HuH-7 (cell line): Measurements from ENCODE around the gene ZFAND2B.
"Not testable (repeated sequence)": the region's sequence is repeated elsewhere in the genome, so short reads cannot be mapped to it uniquely, and the experiment has no call there.

Source experiments
- DNase-seq: peaks from one replicate; pipeline ENCODE4 v3.0.0; 2011; ENCODE audit warnings: low spot score

The ZFAND2B gene

DNA sequence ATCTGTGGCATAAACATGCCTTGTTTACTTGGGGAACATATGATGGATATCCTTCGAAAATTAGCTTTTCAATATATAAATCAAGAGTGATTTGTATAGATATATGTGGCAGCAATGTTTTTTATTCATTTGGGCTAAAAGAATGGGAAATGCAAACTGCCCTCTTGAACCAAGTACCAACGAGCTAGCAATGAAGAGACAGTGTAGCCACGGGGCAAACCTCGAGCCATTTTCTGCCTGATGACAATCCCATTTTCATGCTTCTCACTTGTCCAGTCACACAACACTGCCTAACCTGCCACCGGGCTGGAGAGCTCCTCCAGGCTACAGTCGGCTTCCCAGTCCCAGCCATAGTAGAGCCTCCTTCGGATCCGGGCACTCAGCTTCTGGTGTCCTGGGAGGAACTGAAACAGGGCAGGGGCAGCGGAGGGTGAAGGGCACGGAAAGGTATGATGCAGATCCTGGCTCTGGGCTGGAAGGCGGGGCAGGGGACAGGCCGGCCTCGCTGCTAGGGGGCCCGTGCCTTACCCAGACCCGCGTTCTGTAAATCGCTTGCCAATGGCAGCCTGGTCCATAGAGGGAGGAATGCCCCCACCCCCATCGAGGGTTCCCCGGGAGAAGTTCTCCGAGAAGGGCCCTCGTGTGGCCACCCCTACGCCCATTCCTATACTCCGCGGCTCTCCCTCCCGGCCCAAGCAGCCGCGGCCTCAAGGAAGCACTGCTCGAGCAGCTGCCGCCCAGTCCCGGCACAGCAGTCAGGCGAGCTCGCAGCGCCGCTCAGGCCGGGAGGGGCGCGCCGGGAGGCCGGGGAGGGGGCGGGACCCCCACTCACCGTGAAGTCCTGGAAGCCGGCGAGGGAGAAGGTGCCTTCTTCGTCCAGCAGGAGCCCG, 30.4 kb upstream of the ZFAND2B start:
- DNase-seq = peak; percentile 31

GRCh38 chr2:219176818-219177551, 29.6 kb upstream of the ZFAND2B start, which contains the start of gene CNPPD1:
Gene CNPPD1 (minus strand): TSS chr2:219176925. CDS start chr2:219176828, 97 bp downstream.
- DNase-seq = peak; percentile 78

DNA sequence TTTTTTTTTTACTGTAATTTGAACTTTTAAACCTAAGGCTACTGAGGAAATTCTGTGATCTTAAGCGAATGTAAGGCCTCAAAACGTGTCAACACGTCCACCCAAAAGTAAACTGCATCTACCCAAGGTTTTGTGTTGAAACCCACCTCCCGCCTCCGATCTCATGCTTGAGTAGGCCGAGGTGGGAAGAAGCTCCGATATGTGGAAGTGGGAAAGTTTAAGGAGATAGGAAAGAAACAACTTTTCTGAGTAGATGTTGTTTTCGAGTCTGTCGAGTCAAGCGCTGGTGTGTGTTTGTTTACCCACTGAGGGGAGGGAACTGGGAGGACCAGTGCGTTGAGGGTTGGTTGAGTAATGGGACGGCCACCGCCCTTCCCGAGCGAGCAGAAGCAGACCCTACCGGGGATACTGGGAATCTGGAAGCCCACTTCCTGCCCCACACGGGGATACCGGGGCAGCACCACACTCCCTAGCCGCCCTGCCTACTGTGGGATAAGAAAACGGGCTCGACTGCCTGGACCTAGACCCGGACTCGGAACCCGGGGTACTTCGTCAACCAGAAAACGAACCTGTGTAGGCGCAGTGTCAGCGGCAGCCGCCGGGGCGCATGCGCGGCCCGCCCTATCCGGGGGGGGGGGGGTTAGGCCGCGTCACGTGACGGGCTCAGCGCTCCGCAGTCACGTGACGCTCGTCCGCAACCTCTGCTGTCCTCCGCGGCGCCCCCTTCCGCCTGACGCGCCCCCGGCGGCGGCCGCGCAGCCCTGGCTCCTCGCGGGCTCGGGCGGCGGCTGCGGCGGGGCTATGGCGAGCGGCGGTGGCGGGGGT, 28.8 kb upstream of the ZFAND2B start, which contains the start of gene RETREG2:
Gene RETREG2 (plus strand): TSS at position 724 of the 825 bp plus-strand sequence. CDS start 78 bp downstream, at position 802.
- DNase-seq = peak; percentile 95

- DNase-seq = peak; percentile 39
Observed at GRCh38 chr2:219178377-219179175, 28.0 kb upstream of the ZFAND2B start.

DNA sequence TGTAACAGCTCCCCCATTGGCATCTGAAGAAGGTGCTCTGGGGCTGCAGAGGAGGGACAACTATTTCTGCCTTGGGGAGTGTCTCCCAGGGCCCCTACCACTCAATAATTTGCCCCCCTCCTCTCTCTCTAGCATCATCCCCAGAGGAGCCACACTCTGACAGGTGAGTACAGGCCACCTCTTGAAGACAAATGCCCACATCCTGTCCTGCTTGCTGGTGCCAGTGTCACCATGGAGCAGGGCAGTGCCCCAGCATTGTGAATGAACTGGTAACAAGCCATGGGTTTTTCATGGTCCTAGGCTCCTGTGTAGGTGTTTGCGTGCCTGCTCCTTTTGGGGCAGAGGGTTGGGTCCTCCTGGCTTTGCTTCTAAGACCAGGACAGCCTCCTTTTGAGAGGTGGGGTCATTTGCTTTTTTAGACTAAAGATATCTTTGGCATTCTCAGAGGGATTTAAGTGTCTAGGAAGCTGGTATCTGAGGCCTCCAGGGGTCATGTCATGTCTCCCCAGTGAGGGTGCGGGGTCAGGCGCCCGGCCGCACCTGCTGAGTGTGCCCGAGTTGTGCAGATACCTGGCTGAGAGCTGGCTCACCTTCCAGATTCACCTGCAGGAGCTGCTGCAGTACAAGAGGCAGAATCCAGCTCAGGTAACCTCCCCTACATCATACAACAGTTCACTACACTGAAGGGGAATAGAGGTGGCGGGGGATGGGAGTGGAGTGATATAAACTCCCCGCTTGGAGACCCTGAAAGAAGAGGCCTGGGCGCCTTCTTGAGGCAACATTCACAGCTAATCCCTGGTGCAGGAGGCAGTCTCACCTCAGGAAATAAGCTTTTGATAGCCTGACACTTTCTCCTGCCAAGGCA, 26.7 kb upstream of the ZFAND2B start:
- no peak for DNase-seq

DNA sequence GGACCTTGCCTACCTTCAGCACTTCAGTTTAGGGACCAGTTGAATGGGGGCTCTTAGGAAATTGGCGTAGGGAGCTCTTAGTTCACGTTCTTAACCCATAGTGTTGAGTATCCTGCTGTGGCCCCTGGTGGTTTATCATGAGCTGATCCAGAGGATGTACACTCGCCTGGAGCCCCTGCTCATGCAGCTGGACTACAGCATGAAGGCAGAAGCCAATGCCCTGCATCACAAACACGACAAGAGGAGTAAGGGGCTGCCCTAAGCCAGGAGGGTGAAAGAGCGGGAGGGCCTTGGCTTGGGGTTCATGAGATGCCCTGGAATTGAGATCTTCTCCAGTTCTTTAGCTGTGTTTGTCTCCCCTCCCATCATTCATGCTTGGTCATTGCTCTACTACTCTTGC, 25.6 kb upstream of the ZFAND2B start:
- DNase-seq = no peak

GRCh38 chr2:219181531-219181930, 25.1 kb upstream of the ZFAND2B start:
- no peak for DNase-seq

DNA sequence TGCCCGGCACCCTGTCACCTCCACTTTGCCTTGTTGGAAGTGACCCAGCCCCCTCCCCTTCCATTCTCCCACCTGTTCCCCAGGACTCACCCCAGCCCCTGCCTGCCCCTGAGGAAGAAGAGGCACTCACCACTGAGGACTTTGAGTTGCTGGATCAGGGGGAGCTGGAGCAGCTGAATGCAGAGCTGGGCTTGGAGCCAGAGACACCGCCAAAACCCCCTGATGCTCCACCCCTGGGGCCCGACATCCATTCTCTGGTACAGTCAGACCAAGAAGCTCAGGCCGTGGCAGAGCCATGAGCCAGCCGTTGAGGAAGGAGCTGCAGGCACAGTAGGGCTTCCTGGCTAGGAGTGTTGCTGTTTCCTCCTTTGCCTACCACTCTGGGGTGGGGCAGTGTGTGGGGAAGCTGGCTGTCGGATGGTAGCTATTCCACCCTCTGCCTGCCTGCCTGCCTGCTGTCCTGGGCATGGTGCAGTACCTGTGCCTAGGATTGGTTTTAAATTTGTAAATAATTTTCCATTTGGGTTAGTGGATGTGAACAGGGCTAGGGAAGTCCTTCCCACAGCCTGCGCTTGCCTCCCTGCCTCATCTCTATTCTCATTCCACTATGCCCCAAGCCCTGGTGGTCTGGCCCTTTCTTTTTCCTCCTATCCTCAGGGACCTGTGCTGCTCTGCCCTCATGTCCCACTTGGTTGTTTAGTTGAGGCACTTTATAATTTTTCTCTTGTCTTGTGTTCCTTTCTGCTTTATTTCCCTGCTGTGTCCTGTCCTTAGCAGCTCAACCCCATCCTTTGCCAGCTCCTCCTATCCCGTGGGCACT, 24.0 kb upstream of the ZFAND2B start:
- DNase-seq = no peak

- DNase-seq = no peak
Observed at GRCh38 chr2:219183151-219183772, 23.3 kb upstream of the ZFAND2B start.

DNA sequence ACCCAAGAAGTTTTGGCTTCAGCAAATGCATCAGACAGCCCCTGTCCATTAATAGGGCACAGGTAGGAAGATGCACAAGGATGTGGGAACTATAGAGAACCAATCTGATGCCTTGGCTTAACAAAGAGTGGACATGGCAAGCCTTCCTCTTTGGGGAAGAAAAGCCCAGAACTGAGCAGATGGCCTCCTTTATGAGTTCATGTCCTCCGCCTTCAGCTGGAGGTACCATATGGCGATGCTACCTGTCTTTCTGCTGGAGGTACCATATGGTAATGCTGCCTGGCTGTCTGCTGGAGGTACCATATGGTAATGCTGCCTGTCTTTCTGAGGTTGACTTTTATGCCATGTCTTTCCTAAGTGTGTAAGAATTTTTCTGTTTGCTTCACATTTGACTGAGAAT, 22.5 kb upstream of the ZFAND2B start:
- no peak for DNase-seq

- DNase-seq = no peak
Observed at GRCh38 chr2:219186754-219187456, 19.7 kb upstream of the ZFAND2B start.

- no peak for DNase-seq
Observed at GRCh38 chr2:219197388-219197787, 9.2 kb upstream of the ZFAND2B start.

DNA sequence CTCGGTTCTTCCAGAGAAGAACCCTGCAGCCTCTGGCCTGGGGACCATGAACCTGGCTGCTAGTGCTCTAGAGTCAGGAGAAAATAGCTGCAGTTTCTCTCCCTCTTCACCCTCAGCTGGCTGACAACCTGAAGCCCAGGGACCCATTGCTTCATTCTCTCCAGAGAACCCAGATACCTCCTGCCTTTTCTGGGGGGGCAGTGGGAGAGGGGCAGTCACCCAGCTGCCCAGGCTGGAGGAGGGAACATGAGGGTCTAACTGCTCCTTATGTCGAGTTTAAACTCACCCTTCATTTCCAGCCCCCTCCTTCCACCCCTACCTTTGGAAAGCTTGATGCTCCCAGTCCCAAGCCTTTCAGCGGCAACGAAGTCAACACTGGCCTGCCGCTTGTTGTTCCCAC, 7.6 kb upstream of the ZFAND2B start:
- no peak for DNase-seq

- DNase-seq = no peak
Observed at GRCh38 chr2:219199470-219200211, 6.9 kb upstream of the ZFAND2B start.

GRCh38 chr2:219200502-219201326, 5.9 kb upstream of the ZFAND2B start:
- DNase-seq = not testable (repeated sequence)

DNA sequence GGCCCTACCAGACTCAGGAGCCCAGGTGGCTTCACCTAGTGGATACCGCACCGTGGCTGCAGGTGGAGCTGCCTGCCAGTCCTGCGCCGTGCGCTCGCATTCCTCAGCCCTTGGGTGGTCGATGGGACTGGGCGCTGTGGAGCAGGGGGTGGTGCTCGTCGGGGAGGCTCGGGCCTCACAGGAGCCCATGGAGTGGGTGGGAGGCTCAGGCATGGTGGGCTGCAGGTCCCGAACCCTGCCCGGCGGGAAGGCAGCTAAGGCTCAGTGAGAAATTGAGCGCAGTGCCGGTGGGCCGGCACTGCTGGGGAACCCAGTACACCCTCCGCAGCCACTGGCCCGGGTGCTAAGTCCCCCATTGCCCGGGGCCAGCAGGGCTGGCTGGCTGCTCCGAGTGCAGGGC, 5.3 kb upstream of the ZFAND2B start:
- not testable (repeated sequence) for DNase-seq
